GM18909 (cell line): Measurements from ENCODE around the gene NOB1.
"Not testable (repeated sequence)": the region's sequence is repeated elsewhere in the genome, so short reads cannot be mapped to it uniquely, and the experiment has no call there.

Experiments used
- ATAC-seq: cut with Tn5 transposase; IDR thresholded peaks from one replicate; pipeline ENCODE4 v1.9.1; 2021; ENCODE audit warnings: mild to moderate bottlenecking; ENCODE audit not compliant: unreplicated experiment, poor library complexity

NOB1 gene

DNA sequence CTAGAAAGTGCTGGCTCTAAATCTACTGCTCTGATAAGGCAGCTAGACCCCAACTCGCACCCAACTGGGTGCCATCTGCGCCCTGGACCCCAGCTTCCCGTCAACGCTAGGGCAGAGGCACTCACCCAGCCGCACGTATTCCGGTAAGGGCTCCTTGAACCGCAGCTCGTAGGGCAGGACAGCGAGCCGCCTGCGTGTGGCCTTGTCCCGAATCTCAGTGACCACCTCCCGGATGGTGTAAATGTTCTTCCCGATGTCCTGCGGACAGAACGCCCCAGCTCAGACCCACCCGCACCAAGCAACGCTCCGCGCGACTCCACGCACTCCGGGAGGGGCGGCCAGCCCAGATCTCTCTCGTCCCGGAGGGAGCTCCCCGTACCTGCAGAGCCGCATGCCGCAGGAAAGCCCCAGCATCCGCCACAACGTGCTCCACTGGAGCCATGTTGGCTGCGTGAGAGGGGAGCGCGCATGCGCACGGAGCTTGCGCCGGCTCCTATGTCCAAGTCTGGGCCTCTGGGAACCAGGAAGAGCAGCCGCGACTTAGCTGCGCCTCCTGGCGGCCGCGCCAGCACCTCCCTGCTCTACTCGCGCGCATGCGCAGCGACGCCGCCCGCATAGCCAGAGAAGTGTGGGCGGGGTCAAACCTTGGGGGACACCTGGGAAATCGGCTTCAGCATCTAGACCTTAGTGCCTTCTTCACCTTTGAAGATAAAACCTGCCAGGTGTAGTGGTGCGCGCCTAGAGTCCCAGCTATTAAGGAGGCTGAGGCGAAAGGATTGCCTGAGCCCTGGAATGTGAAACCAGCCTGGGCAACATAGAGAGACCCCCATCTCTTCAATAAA, at the start of gene NOB1:
Gene NOB1, minus strand, starts transcription at position 458 of the 842 bp plus-strand sequence. Its CDS starts 16 bp downstream, at position 442.
- peak; percentile 92 for ATAC-seq

DNA sequence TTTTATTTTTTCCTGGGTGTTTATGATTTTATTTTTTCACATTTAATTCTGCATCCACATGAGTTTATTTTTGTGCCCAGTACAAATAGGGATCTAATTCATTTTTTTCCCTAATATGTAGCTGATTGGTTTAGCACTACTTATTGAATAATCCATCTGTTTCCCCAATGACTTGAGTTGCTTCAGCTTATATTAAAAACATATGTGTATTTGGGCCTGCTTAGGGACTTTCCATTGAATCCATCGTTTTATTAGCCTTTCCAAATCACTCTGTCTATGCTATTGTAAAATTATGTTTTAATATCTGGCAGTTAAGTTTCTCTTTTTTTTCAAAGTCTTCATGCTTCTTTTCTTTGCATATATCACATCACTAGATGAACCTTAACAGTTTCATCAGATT, 49.6 kb upstream of the NOB1 start:
- ATAC-seq = no peak

DNA sequence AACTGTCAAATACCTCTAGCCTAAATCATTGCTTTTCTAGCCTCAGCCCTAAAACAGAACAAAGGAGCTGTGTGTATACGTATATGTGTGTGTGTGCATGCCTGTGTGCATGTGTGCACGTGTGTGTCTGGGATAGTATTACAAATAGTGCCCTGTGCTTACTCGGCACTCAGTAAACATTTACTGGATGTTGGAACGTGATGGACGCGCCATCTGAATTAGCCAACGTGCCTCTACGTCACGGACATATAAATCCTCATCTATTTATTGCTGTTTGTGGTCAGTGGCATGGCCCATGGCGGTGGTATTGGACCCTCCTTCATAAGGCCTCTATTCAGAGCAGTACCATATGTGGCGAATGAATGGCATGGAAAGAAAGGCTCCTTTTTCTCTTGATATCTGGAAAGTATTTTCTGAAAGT, 44.9 kb upstream of the NOB1 start:
- ATAC-seq = no peak

DNA sequence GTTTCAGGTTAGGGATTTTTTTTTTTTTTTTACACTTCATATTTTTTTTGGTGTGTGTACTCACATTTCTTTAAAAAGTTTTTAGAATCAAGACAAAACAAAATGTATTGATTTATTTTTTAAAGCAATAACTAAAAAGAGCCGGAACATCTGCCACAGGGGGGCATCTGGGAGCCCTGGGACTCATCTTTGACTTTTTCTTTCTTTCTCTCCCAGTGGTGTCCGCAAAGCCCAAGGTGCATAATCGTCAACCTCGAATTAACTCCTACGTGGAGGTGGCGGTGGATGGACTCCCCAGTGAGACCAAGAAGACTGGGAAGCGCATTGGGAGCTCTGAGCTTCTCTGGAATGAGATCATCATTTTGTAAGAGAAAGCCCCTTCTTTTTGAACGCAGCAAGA, 43.7 kb upstream of the NOB1 start:
- no peak for ATAC-seq

DNA sequence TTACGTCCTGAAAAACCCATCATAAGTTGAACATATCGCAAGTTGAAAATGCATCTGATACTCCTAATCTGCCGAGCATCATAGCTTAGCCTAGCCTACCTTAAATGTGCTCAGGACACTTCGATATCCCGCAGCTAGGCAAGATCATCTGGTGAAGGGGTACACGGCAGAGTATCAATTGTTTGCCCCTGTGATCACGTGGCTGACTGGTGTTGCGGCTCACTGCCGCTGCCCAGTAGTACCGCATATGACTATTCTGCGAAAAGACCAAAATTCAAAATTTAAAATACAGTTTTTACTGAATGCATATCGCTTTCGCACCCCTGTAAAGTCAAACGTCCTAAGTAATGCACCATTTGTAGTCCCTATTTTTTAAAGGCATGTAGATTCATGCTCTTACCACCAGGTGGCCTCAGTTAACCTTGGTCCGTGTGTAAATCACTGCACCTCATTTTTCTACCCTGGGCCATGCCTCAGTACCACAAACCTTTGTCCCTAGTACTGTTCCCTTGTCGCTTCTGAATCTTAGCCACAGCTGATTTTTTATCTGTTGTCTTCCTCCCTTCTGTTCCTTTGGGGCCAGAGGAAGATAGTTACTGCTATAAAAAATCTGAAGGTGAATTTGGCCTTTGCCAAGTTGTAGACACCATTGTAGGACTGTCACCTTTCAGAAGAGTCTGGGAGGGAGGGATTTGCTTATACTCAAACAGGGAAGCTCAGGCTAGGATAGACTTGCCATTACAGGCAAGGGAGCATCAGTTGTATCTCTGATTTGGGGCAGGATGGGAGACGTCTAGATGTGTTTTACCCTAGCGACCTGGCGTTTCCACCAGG, 41.8 kb upstream of the NOB1 start:
- no peak for ATAC-seq

DNA sequence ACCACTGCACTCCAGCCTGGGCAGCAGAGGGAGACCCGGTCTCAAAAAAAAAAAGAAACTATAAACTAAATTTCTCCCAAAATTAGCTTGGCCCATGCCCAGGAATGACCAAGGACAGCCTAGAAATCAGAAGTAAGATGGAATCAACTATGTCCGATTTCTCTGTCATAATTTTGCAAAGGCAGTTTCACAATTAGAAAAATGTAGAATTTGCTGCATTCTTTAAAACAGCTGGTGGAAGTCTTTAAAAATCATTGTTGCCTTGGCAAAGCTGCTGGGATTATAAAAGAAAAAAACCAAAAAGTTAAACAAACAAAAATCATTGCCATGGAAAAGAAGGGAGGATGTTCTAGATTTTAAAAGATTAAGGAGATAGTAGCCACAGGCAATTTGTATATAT, 39.8 kb upstream of the NOB1 start:
- ATAC-seq = no peak

DNA sequence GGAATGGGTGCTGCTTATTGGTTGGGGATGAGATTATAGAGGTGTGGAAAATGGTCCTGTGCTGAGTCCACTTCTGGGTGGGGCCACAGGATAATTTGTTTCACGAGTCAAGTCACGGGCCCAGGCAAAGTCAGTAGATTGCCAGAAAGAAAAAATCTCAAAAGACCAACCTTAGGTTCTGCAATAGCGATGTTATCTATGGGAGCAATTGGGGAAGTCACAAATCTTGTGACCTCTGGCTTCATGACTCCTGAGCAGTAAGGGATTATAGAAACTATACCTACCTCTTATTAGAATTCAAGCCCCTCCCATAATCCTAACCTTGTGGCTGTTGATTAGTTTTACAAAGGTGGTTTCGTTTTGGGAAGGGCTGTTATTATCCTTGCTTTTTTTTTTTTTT, 38.8 kb upstream of the NOB1 start:
- no peak for ATAC-seq

DNA sequence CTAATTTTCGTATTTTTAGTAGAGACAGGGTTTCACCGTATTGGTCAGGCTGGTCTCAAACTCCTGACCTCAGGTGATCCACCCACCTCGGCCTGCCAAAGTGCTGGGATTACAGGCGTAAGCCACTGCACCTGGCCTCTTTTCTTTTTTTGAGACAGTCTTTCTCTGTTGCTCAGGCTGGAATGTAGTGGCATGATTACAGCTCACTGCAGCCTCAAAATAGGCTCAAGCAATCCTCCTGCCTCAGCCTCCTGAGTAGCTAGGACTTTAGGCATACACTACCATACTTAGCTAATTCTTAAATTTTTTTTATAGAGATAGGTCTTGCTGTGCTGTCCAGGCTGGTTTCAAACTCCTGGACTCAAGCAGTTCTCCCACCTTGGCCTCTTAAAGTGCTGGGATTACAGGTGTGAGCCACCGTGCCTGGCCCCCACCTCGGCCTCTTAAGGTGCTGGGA, 36.7 kb upstream of the NOB1 start:
- not testable (repeated sequence) for ATAC-seq

DNA sequence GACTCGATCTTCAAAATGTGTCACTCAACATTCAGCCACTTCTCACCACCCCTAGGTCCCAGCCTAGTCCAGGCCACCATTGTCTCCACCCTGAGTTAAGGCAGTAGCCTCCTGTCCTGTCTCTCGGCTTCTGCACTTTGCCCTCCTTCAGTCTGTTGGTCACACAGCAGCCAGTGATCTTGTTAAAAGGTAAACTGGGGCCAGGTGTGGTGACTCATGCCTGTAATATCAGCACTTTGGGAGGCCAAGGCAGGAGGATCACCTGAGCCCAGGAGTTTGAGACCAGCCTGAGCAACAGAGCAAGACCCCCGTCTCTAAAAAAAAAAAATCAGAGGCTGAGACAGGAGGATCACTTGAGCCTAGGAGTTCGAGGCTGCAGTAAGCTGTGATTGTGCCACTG, 33.2 kb upstream of the NOB1 start:
- no peak for ATAC-seq

DNA sequence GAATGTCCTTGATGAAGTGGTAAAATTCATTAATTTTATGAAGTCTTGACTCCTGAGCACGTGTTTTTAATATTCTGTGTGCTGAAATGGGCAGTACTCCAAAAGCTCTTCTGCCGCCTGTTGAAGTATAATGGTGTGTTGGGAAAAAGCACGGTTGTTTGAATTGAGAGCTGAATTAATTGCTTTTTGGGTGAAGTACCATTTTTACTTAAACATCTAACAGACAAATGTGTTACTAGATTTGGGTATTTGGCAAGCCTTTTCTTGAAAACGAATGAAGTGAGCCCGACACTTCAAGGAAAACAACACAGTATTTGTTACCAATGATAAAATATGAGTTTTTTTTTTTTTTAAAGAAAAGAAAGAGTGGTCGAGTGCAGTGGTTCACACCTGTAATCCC, 29.9 kb upstream of the NOB1 start:
- ATAC-seq = no peak

DNA sequence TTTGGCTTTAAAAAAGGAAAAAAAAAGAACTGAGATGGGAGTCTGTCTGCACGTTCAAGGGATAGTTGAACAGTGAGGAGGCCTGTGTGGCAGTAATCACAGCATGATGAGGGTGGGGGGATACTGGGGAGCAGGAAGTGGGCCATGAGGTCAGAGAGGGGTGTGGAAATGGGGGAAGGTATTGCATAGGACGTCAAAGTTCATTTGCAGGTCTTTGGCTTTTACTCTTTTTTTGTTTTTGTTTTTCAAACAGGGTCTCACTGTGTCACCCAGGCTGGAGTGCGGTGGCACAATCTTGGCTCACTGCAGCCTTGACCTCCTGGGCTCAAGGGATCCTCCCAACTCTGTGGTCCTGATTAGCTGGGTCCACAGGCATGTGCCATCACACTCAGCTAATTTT, 26.4 kb upstream of the NOB1 start:
- no peak for ATAC-seq

DNA sequence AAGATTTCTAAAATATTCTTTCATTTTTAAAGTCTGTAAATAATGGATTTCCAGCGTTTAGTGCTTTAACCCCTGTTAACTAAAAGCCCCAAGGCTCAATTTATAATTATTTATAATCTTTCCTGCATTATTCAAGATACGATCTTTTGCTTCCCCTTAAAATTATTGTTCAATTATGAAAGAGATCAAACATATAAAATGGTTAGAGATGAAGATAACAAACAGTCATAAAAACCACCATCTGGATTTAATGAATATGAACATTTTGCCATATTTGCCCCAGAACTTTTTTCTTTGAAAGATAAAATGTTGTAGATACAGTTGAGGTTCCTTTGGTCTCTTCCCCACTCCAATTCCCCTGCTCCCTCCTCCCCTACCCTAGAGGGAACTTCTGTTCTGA, 25.0 kb upstream of the NOB1 start:
- ATAC-seq = no peak

DNA sequence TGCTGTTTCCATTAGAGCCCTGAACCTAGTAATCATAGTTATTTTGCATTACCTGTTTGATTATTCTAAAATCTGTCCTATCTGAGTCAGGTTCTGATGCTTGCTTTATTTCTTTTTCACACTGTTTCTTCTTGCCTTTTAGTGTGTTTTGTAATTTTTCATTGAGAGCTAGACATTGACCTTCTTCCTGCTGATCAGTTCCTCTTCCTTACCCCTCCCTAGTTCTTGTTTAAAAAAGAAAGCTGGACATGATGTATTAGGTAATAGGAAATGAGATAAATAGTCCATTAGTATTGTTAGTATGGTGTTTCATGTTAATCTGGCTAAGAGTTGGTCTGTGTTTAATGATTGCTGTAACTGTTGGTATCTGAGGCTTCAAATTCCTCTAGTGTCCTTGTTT, 20.8 kb upstream of the NOB1 start:
- ATAC-seq = no peak

DNA sequence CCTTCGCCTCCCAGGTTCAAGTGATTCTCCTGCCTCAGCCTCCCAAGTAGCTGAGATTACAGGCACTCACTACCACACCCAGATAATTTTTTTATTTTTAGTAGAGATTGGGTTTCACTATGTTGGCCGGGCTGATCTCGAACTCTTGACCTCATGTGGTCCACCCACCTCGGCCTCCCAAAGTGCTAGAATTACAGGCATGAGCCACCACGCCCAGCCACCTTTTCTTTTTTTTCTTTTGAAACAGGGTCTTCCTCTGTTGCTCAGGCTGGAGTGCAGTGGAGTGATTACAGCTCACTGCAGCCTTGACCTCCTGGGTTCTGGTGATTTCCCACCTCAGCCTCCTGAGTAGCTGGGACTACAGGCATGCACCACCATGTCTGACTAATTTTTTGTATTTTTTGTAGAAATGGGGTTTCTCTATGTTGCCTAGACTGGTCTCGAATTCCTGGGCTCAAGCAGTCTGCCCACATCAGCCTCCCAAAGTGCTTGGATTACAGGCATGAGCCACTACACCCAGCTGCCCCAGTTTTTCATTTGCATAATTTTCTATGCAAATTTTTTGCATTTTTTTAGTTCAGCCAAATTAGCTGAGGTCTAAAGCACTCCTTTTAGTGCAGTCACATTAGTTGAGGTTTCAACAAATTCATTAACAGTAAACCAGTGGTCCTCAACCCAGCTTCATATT, 18.7 kb upstream of the NOB1 start:
- peak; percentile 53 for ATAC-seq

DNA sequence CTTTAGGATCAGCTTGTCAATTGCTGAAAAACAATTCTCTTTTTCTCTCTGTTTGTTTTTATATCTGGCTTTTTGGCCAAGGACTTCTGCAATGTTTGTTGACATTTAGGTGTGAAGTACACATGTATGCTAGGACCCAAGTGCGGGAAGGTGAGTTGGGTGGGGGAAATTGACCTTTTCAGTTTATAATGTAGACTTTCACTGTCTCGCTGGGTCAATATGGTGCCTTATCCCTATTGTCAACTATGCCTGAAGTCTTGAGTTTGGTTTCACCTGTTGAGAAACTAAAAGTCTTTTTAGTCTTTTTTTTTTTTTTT, 16.9 kb upstream of the NOB1 start:
- no peak for ATAC-seq

DNA sequence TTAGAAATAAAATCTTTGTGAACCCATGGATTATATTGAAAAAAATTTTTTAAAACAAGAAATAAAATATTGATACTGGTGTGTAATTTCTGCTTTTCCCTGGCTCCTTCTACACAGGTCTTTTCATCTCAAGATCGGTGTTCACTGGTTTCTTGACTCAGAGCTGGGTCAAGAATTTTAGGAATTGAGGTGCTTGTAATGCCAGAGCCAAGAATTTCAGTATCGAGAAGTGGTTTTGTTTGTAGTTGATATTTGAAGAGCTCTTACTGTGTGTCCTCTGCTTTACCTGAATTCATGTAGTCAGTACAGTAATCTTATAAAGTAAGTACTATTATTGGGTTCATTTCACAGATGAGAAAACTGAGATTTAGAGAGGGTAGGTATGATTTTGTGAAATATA, 14.7 kb upstream of the NOB1 start:
- no peak for ATAC-seq

DNA sequence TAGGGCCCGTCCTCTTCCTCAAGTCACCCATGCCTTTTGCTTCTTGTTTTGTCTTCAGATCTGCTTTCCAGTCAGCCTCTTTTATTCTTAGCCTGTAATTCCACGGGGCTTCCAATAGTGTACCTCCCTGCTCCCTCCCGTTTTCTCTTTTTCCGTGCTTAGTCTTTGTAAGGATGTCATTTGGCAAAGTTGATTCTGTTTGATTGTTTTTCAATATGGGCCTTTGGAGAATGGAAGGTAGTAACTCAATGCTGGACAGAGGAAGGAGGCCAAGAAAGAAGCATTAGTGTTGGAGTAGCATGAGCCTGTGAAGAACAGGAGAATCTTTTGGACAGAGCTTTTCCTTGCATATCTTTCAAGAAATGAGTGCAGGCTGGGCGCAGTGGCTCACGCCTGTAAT, 13.9 kb upstream of the NOB1 start:
- ATAC-seq = no peak

DNA sequence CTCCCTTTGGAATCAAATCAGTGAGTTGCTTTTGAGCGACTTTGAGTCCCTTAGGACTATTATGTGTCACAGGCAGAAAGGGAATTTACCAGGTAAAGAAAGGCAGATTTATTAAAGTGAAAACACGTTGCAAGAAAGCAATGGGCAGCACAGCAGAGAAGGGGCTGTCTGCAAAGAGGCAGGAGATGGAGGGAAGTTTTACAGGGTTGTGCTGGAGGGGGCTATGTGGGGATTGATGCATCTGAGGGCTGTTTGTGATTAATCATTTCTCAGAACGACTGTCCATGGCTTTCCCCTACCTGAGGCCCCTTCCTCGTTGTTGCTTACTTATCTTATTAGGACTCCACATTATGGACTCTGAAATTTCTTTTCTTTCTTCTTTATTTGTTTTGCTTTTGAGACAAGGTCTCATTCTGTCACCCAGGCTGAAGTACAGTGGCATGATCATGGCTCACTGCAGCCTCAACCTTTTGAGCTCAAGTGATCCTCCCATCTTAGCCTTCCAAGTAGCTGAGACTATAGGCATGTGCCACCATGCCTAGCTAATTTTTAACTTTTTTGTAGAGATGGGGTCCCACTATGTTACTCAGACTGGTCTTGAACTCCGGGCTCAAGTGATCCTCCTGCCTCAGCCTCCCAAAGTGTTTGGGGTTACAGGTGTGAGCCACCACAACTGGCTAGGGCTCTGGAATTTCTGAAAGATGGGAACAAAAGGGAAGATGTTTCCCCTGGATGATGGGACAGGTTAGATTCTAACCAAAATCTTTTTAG, 12.9 kb upstream of the NOB1 start:
- no peak for ATAC-seq

DNA sequence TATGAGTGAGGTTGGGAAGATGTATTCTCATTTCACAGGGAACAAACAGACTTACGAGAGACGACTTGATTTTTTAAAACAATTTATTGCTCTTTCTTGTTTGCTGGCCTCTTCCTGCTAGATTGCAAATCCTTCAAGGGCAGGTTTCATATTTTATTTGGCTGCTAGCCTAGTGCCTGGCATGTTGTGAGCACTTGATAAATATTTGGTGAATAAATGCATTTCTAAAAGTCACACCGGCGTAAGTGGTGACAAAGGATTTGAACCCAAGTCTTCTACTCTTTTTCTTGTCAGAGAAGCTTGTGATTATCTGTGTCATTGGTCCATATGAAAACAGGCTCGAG, 8.8 kb upstream of the NOB1 start:
- no peak for ATAC-seq

DNA sequence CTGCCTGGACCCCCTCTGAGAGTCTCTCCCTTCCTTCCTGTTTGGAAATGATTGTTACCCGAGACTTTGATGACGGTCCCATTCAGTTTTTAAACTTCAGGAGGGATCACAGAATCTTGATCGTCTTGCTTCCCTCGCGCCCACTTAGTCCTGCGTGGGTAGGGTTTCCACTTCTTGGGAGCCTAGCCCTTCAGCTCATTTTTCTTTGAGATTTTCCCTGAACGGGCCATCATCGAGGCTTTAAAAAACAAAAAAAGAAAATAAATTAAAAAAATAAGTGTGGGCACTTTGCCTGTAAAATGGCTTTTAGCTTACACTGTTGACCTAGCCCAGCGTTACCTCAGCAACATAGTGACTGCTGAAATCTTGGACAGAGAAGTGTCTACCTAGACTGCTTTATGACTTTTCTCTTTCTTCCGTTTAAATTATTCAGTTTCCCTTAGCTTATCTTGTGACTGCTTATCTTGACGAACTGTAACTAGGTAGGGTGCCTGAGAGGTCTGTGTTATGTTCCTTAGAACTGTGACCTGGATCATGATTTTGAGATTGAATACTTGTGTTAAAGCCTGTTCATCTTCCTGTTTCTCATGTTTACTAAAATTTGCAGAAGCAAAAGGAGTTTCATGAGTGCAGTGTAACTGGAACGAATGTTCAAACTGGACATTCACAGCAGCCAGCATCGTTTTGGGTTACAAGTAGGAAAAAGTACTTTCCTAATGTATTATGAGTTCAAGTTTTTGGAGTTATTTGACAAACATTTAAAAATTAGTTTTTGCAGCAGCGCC, 8.3 kb upstream of the NOB1 start:
- peak; percentile 12 for ATAC-seq
